ENCODE data around the gene STRADB. TPM values are rescaled to one million over a fixed set of nuclear protein-coding genes. Genes with fewer than 3 reads are reported as not detected.

STRADB gene
- total RNA-seq, 1 donor from 2014 or later, result 40.5 TPM

- no peaks in the 10 kb centered on the region for H3K27me3 Mint-ChIP-seq (ENCODE audit: unreplicated experiment)
- no peak for DNase-seq
- no peak for TF ChIP-seq CTCF (IDR thresholded peaks at IDR 0.05; ENCODE audit: partially characterized antibody, unreplicated experiment)
- H3K9me3 Mint-ChIP-seq (ENCODE audit: unreplicated experiment), result peaks cover 2% of the 10 kb centered on the region
- no peaks in the 10 kb centered on the region for H3K4me1 Mint-ChIP-seq (ENCODE audit: low read depth, unreplicated experiment)
- no peak overlapping the region for H3K4me3 Mint-ChIP-seq (ENCODE audit: unreplicated experiment)
- H3K36me3 Mint-ChIP-seq (ENCODE audit: unreplicated experiment), result peaks cover 7% of the 10 kb centered on the region
- no peak overlapping the region for H3K27ac Mint-ChIP-seq (ENCODE audit: unreplicated experiment)
Observed at GRCh38 chr2:201484805-201485204, 33.3 kb downstream of the STRADB start.

DNA sequence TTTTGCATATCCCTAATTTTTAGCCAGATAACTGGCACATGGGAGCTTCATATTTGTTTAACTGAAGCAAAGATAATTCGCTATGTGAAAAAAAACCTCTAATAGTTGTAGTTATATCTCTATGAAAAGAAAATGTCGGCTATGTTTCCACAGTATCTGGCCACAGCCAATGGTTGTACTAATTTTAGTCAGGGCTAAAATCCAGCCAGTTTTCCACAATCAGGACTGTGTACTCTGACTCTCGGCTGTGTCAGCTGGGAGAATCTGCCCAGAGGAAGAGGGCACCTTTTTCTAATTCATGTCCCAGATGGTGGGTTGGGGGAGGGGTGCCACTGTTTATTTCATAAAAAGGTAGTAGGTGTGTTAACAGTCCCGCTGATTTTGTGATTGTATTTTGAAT is 38.8 kb downstream of the STRADB start:
- no peak for TF ChIP-seq CTCF (IDR thresholded peaks at IDR 0.05; ENCODE audit: partially characterized antibody, unreplicated experiment)
- no peak overlapping the region for H3K4me3 Mint-ChIP-seq (ENCODE audit: unreplicated experiment)
- DNase-seq, result no peak
- H3K4me1 Mint-ChIP-seq (ENCODE audit: low read depth, unreplicated experiment), result no peaks in the 10 kb centered on the region
- no peaks in the 10 kb centered on the region for H3K27me3 Mint-ChIP-seq (ENCODE audit: unreplicated experiment)
- peaks cover 2% of the 10 kb centered on the region for H3K9me3 Mint-ChIP-seq (ENCODE audit: unreplicated experiment)
- no peaks in the 10 kb centered on the region for H3K36me3 Mint-ChIP-seq (ENCODE audit: unreplicated experiment)
- no peak overlapping the region for H3K27ac Mint-ChIP-seq (ENCODE audit: unreplicated experiment)

DNA sequence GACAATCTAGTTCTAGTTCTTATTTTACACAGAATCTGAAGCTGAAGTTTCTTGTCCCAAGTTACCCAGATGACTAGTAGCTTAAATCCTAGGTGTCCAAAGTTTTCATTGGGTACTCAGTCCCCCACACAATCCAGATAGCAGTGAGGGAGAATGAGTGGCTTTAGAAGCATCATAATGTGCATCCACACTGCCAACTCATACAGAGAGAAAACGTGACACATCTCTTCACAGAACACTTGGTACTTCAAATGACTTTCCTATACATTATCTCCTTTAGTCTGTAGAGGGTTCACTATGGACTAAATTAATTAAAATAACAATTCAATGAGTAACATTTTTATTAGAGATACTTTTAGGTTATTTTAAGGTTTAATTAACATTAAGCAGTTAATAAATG is 45.2 kb downstream of the STRADB start:
- no peak overlapping the region for H3K4me3 Mint-ChIP-seq (ENCODE audit: unreplicated experiment)
- no peak for TF ChIP-seq CTCF (IDR thresholded peaks at IDR 0.05; ENCODE audit: partially characterized antibody, unreplicated experiment)
- H3K36me3 Mint-ChIP-seq (ENCODE audit: unreplicated experiment), result peaks cover 3% of the 10 kb centered on the region
- no peaks in the 10 kb centered on the region for H3K27me3 Mint-ChIP-seq (ENCODE audit: unreplicated experiment)
- H3K4me1 Mint-ChIP-seq (ENCODE audit: low read depth, unreplicated experiment), result no peaks in the 10 kb centered on the region
- DNase-seq, result no peak
- no peaks in the 10 kb centered on the region for H3K9me3 Mint-ChIP-seq (ENCODE audit: unreplicated experiment)
- H3K27ac Mint-ChIP-seq (ENCODE audit: unreplicated experiment), result no peak overlapping the region

GRCh38 chr2:201500534-201500933 is 49.0 kb downstream of the STRADB start:
- no peak for TF ChIP-seq CTCF (IDR thresholded peaks at IDR 0.05; ENCODE audit: partially characterized antibody, unreplicated experiment)
- H3K9me3 Mint-ChIP-seq (ENCODE audit: unreplicated experiment), result peaks cover 2% of the 10 kb centered on the region
- peaks cover 9% of the 10 kb centered on the region for H3K36me3 Mint-ChIP-seq (ENCODE audit: unreplicated experiment)

GRCh38 chr2:201502713-201503112 is 51.2 kb downstream of the STRADB start:
- H3K27me3 Mint-ChIP-seq (ENCODE audit: unreplicated experiment), result no peaks in the 10 kb centered on the region
- peaks cover 9% of the 10 kb centered on the region for H3K36me3 Mint-ChIP-seq (ENCODE audit: unreplicated experiment)
- no peak overlapping the region for H3K4me3 Mint-ChIP-seq (ENCODE audit: unreplicated experiment)
- H3K27ac Mint-ChIP-seq (ENCODE audit: unreplicated experiment), result no peak overlapping the region
- H3K4me1 Mint-ChIP-seq (ENCODE audit: low read depth, unreplicated experiment), result no peaks in the 10 kb centered on the region
- TF ChIP-seq CTCF (IDR thresholded peaks at IDR 0.05; ENCODE audit: partially characterized antibody, unreplicated experiment), result no peak
- H3K9me3 Mint-ChIP-seq (ENCODE audit: unreplicated experiment), result peaks cover 2% of the 10 kb centered on the region
- DNase-seq, result no peak

More at GRCh38 chr2:201500534-201500933, 49.0 kb downstream of the STRADB start:
- Mint-ChIP-seq H3K4me1 (ENCODE audit: low read depth, unreplicated experiment) (no peaks in the 10 kb centered on the region), H3K27me3 (ENCODE audit: unreplicated experiment) (no peaks in the 10 kb centered on the region), H3K4me3 (ENCODE audit: unreplicated experiment) (no peak overlapping the region), H3K27ac (ENCODE audit: unreplicated experiment) (no peak overlapping the region)
- no peak for DNase-seq

All from glutamatergic neuron (in vitro differentiated cells).